H9 (cell line): ENCODE data around the gene GPR143. TPM values are rescaled to one million over a fixed set of nuclear protein-coding genes. Genes with fewer than 3 reads are reported as not detected.

Experiments used
- DNase-seq: peaks from one replicate; pipeline ENCODE4 v3.0.0-alpha.2; 2017
- H2AFZ ChIP-seq: one replicate; pipeline ENCODE4 v1.6.1; 2013; ENCODE audit warnings: mild to moderate bottlenecking, low read length, control low read depth, moderate library complexity
- H2AK5ac ChIP-seq: 2 replicates; pipeline ENCODE4 v1.6.1; 2013; ENCODE audit warnings: low read length, control low read depth, mixed read lengths; ENCODE audit not compliant: insufficient read length
- H2BK120ac ChIP-seq: one replicate; pipeline ENCODE4 v1.6.1; 2013; ENCODE audit warnings: low read depth, mild to moderate bottlenecking, low read length, control low read depth, inconsistent platforms; ENCODE audit not compliant: poor library complexity, severe bottlenecking
- H2BK12ac ChIP-seq: 2 replicates; pipeline ENCODE4 v1.6.1; 2013; ENCODE audit warnings: low read length, control low read depth, mixed read lengths, low read depth; ENCODE audit not compliant: insufficient read length
- H2BK15ac ChIP-seq: 2 replicates; pipeline ENCODE4 v1.6.1; 2013; ENCODE audit warnings: low read depth, low read length, control low read depth
- H2BK20ac ChIP-seq: one replicate; pipeline ENCODE4 v1.6.1; 2013; ENCODE audit warnings: low read depth, mild to moderate bottlenecking, low read length, control low read depth, inconsistent platforms; ENCODE audit not compliant: poor library complexity, severe bottlenecking
- H2BK5ac ChIP-seq: 2 replicates; pipeline ENCODE4 v1.6.1; 2013; ENCODE audit warnings: low read length, control low read depth, mixed read lengths; ENCODE audit not compliant: insufficient read length
- H3K14ac ChIP-seq: 2 replicates; pipeline ENCODE4 v1.6.1; 2013; ENCODE audit warnings: low read length, control low read depth; ENCODE audit not compliant: insufficient read depth
- H3K18ac ChIP-seq: 2 replicates; pipeline ENCODE4 v1.6.1; 2013; ENCODE audit warnings: low read depth, mild to moderate bottlenecking, mixed read lengths, low read length, control low read depth; ENCODE audit not compliant: insufficient read length
- H3K23ac ChIP-seq: 2 replicates; pipeline ENCODE4 v1.6.1; 2013; ENCODE audit warnings: low read length, control low read depth, mixed read lengths, low read depth; ENCODE audit not compliant: insufficient read length
- H3K23me2 ChIP-seq: 2 replicates; pipeline ENCODE4 v1.6.1; 2013; ENCODE audit warnings: low read depth, mild to moderate bottlenecking, mixed read lengths, low read length, control low read depth; ENCODE audit not compliant: insufficient read length, poor library complexity, severe bottlenecking
- H3K27ac ChIP-seq: 2 replicates; pipeline ENCODE4 v1.5.1; 2013; ENCODE audit warnings: low read length, control low read depth, mixed read lengths, low read depth; ENCODE audit not compliant: insufficient read length
- H3K27me3 ChIP-seq: 2 replicates; pipeline ENCODE4 v1.6.1; 2013; ENCODE audit warnings: low read length, control low read depth, inconsistent platforms; ENCODE audit not compliant: insufficient read depth
- H3K4ac ChIP-seq: 2 replicates; pipeline ENCODE4 v1.6.1; 2013; ENCODE audit warnings: low read depth, mild to moderate bottlenecking, control low read depth, inconsistent platforms, low read length, moderate library complexity
- H3K4me1 ChIP-seq: 2 replicates; pipeline ENCODE4 v1.6.1; 2013; ENCODE audit warnings: low read length, control low read depth, inconsistent platforms; ENCODE audit not compliant: insufficient read depth
- H3K4me2 ChIP-seq: 2 replicates; pipeline ENCODE4 v1.6.1; 2013; ENCODE audit warnings: low read length, control low read depth, mixed read lengths; ENCODE audit not compliant: insufficient read length, insufficient read depth
- H3K56ac ChIP-seq: 2 replicates; pipeline ENCODE4 v1.6.1; 2013; ENCODE audit warnings: low read depth, mild to moderate bottlenecking, mixed read lengths, low read length, control low read depth; ENCODE audit not compliant: insufficient read length
- H3K79me1 ChIP-seq: 2 replicates; pipeline ENCODE4 v1.6.1; 2013; ENCODE audit warnings: low read depth, mild to moderate bottlenecking, moderate library complexity, low read length, control low read depth, inconsistent platforms; ENCODE audit not compliant: insufficient read depth, poor library complexity, severe bottlenecking
- H3K79me2 ChIP-seq: 2 replicates; pipeline ENCODE4 v1.6.1; 2013; ENCODE audit warnings: low read length, control low read depth, inconsistent platforms; ENCODE audit not compliant: insufficient read depth
- H3K9ac ChIP-seq: 2 replicates; pipeline ENCODE4 v1.6.1; 2013; ENCODE audit warnings: low read length, control low read depth, mixed read lengths; ENCODE audit not compliant: insufficient read length; ENCODE audit errors: extremely low read depth
- H3K9me3 ChIP-seq: one replicate; pipeline ENCODE4 v1.6.1; 2013; ENCODE audit warnings: low read depth, low read length, inconsistent platforms; ENCODE audit not compliant: control insufficient read depth
- H3T11ph ChIP-seq: one replicate; pipeline ENCODE4 v1.6.1; 2013; ENCODE audit warnings: mild to moderate bottlenecking, low read length, control low read depth, inconsistent platforms
- H4K20me1 ChIP-seq: one replicate; pipeline ENCODE4 v1.6.1; 2013; ENCODE audit not compliant: control insufficient read depth, insufficient read length, insufficient read depth
- H4K5ac ChIP-seq: 2 replicates; pipeline ENCODE4 v1.6.1; 2013; ENCODE audit warnings: low read depth, mild to moderate bottlenecking, mixed read lengths, low read length, control low read depth; ENCODE audit not compliant: insufficient read length
- H4K8ac ChIP-seq: replicated peaks from 2 replicates; pipeline ENCODE4 v1.6.1; 2013; ENCODE audit warnings: low read length, control low read depth, mixed read lengths, low read depth; ENCODE audit not compliant: insufficient read length
- H4K91ac ChIP-seq: 2 replicates; pipeline ENCODE4 v1.6.1; 2013; ENCODE audit warnings: low read depth, mild to moderate bottlenecking, moderate library complexity, mixed read lengths, low read length, control low read depth; ENCODE audit not compliant: insufficient read length
- H3K27ac Mint-ChIP-seq, 3 experiments: 2 replicates in 2 of 3; 3 replicates in 1 of 3; pipeline ENCODE4 v1.8.0; 2020 to 2021; ENCODE audit warnings: mixed read lengths in 3 of 3, mild to moderate bottlenecking in 1 of 3, moderate library complexity in 1 of 3
- H3K27me3 Mint-ChIP-seq: 2 replicates; pipeline ENCODE4 v1.8.0; 2021; ENCODE audit warnings: low read depth, mild to moderate bottlenecking, moderate library complexity, mixed read lengths
- H3K36me3 Mint-ChIP-seq, 3 experiments: 2 replicates in 2 of 3; 3 replicates in 1 of 3; pipeline ENCODE4 v1.8.0; 2020 to 2021; ENCODE audit warnings: low read depth in 3 of 3, mixed read lengths in 3 of 3; ENCODE audit not compliant: insufficient read depth in 1 of 3
- H3K4me1 Mint-ChIP-seq, 2 experiments: 2 replicates each; pipeline ENCODE4 v1.8.0; 2020; ENCODE audit warnings: mixed read lengths in 2 of 2
- H3K4me3 Mint-ChIP-seq, 2 experiments: 2 replicates in 1 of 2; 3 replicates in 1 of 2; pipeline ENCODE4 v1.8.0; 2020 to 2021; ENCODE audit warnings: mild to moderate bottlenecking in 2 of 2, mixed read lengths in 2 of 2, moderate library complexity in 1 of 2
- H3K9me3 Mint-ChIP-seq, 2 experiments: 2 replicates in 1 of 2; 3 replicates in 1 of 2; pipeline ENCODE4 v1.8.0; 2020; ENCODE audit warnings: mild to moderate bottlenecking in 2 of 2, mixed read lengths in 2 of 2, moderate library complexity in 1 of 2
- CTCF ChIP-seq: fragments of 200-600 bp; sonication (generic); conservative IDR thresholded peaks from 3 replicates; pipeline ENCODE4 v1.8.0; 2021; ENCODE audit warnings: antibody characterized with exemption, mild to moderate bottlenecking
- WGBS: extraction: QIAGEN DNeasy Blood & Tissue Kit; methylation state at CpG from one replicate; pipeline ENCODE4 v1.1.7; 2013; ENCODE audit warnings: missing lambda C conversion rate, low lambda C conversion rate, mixed read lengths; ENCODE audit not compliant: insufficient read length; ENCODE audit errors: extremely low coverage; 5-methylcytosine and 5-hydroxymethylcytosine counted together
- total RNA-seq: library from RNA; stranded (reverse); gene quantifications from 2 replicates; pipeline ENCODE4 v1.2.1, GENCODE V29; 2021

The GPR143 gene
- total RNA-seq, 1 experiment from 2014 or later = 7.1 TPM

GRCh38 chrX:9739130-9739529 is 26.5 kb downstream of the GPR143 start:
- peaks cover 19 to 47% of the 10 kb centered on the region in 2 experiments for H3K9me3 Mint-ChIP-seq
- no peak overlapping the region for H2BK20ac ChIP-seq

More at GRCh38 chrX:9739130-9739529, 26.5 kb downstream of the GPR143 start:
- H2AFZ ChIP-seq = no peak overlapping the region
- no peak overlapping the region for H3K27ac ChIP-seq
- no peak for DNase-seq
- no peaks in the 10 kb centered on the region for H3K4me1 ChIP-seq
- H2BK12ac ChIP-seq = no peak overlapping the region
- Mint-ChIP-seq H3K27me3 (no peaks in the 10 kb centered on the region), H3K4me1 (no peaks in the 10 kb centered on the region), H3K4me3 (no peak overlapping the region), H3K36me3 (peaks cover 11 to 36% (median 34%) of the 10 kb centered on the region in 3 experiments), H3K27ac (no peak overlapping the region)
- H2BK5ac ChIP-seq = no peak overlapping the region
- no peak overlapping the region for H3K9ac ChIP-seq
- no peak overlapping the region for H3K14ac ChIP-seq
- H2BK15ac ChIP-seq = no peak overlapping the region
- no peak overlapping the region for H3T11ph ChIP-seq
- H4K91ac ChIP-seq = no peak overlapping the region
- H3K23ac ChIP-seq = no peak overlapping the region
- H4K5ac ChIP-seq = no peak overlapping the region
- no peaks in the 10 kb centered on the region for H3K23me2 ChIP-seq
- no peak overlapping the region for H3K18ac ChIP-seq
- no peak overlapping the region for H3K56ac ChIP-seq
- H2BK120ac ChIP-seq = no peak overlapping the region
- H3K9me3 ChIP-seq = no peaks in the 10 kb centered on the region
- H4K20me1 ChIP-seq = no peaks in the 10 kb centered on the region
- H4K8ac ChIP-seq = no peak overlapping the region
- no peaks in the 10 kb centered on the region for H3K27me3 ChIP-seq
- H2AK5ac ChIP-seq = no peak overlapping the region
- no peak for TF ChIP-seq CTCF
- no peaks in the 10 kb centered on the region for H3K79me2 ChIP-seq
- no peak overlapping the region for H3K4ac ChIP-seq
- WGBS = no CpG with 5 or more reads among the region's 5 CpGs
- H3K4me2 ChIP-seq = no peak overlapping the region
- H3K79me1 ChIP-seq = no peaks in the 10 kb centered on the region
